ENCODE data around the gene PIK3CB. TPM values are rescaled to one million over a fixed set of nuclear protein-coding genes. Genes with fewer than 3 reads are reported as not detected.
"Not testable (repeated sequence)": the region's sequence is repeated elsewhere in the genome, so short reads cannot be mapped to it uniquely, and the experiment has no call there.

PIK3CB gene
- polyA plus RNA-seq, 1 donor from 2014 or later, result 11.5 TPM

DNA sequence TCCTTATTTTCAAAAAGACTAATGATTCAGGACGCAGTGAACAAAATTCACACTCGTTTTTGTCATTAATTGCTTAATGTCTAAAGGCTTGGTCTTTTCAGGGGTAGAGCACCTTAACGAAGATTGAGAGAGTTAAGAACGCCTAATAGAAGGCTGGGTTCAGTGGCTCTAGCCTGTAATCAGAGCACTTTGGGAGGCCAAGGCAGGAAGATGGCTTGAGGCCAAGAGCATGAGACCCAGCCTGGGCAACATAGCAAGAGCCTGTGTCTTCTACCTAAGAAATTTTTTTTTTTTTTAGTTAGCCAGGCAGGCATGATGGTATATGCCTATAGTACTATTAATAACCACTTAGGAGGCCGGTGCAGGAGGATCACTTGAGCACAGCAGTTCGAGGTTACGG lies 7.5 kb downstream of the PIK3CB start:
- Histone ChIP-seq H3K9me3 (ENCODE audit: low read length) (no peaks in the 10 kb centered on the region), H4K20me1 (ENCODE audit: insufficient read depth) (no peaks in the 10 kb centered on the region), H3K4me3 (ENCODE audit: low read length) (no peak overlapping the region), H3K27ac (ENCODE audit: low read length) (no peak overlapping the region), H3K9me2 (ENCODE audit: insufficient read depth, low read length) (no peaks in the 10 kb centered on the region), H3K27me3 (ENCODE audit: insufficient read depth, low read depth, low read length) (no peaks in the 10 kb centered on the region), H2AFZ (ENCODE audit: low read depth, low read length) (no peak overlapping the region), H3K9ac (ENCODE audit: low read length) (no peak overlapping the region), H3K4me2 (ENCODE audit: low read length) (no peak overlapping the region), H3K79me2 (replicated peaks; ENCODE audit: insufficient read depth, low read length) (no peaks in the 10 kb centered on the region), H3F3A (ENCODE audit: insufficient read depth, low read length, poor library complexity, severe bottlenecking) (no peaks in the 10 kb centered on the region), H3K36me3 (ENCODE audit: insufficient read depth, low read length) (no peaks in the 10 kb centered on the region)
- no peak for TF ChIP-seq RAD21 (conservative IDR thresholded peaks at IDR 0.05)

DNA sequence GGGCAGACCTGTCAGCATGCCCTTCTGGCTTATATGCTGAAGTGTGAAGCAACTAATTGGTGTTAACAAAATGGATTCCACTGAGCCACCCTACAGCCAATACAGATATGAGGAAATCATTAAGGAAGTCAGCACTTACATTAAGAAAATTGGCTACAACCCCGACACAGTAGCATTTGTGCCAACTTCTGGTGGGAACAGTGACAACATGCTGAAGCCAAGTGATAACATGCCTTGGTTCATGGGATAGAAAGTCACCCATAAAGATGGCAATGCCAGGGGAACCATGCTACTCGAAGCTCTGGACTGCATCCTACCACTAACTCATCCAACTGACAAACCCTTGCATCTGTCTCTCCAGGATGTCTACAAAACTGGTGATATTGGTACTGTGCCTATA lies 9.4 kb downstream of the PIK3CB start:
- Histone ChIP-seq H3F3A (ENCODE audit: insufficient read depth, low read length, poor library complexity, severe bottlenecking) (no peaks in the 10 kb centered on the region), H2AFZ (ENCODE audit: low read depth, low read length) (no peak overlapping the region), H3K9ac (ENCODE audit: low read length) (no peak overlapping the region), H3K9me2 (ENCODE audit: insufficient read depth, low read length) (no peaks in the 10 kb centered on the region), H3K4me3 (ENCODE audit: low read length) (no peak overlapping the region), H4K20me1 (ENCODE audit: insufficient read depth) (no peaks in the 10 kb centered on the region), H3K27me3 (ENCODE audit: insufficient read depth, low read depth, low read length) (no peaks in the 10 kb centered on the region), H3K9me3 (ENCODE audit: low read length) (no peaks in the 10 kb centered on the region), H3K79me2 (replicated peaks; ENCODE audit: insufficient read depth, low read length) (no peaks in the 10 kb centered on the region), H3K27ac (ENCODE audit: low read length) (no peak overlapping the region), H3K4me2 (ENCODE audit: low read length) (no peak overlapping the region), H3K36me3 (ENCODE audit: insufficient read depth, low read length) (no peaks in the 10 kb centered on the region)
- TF ChIP-seq, protein P1, sequence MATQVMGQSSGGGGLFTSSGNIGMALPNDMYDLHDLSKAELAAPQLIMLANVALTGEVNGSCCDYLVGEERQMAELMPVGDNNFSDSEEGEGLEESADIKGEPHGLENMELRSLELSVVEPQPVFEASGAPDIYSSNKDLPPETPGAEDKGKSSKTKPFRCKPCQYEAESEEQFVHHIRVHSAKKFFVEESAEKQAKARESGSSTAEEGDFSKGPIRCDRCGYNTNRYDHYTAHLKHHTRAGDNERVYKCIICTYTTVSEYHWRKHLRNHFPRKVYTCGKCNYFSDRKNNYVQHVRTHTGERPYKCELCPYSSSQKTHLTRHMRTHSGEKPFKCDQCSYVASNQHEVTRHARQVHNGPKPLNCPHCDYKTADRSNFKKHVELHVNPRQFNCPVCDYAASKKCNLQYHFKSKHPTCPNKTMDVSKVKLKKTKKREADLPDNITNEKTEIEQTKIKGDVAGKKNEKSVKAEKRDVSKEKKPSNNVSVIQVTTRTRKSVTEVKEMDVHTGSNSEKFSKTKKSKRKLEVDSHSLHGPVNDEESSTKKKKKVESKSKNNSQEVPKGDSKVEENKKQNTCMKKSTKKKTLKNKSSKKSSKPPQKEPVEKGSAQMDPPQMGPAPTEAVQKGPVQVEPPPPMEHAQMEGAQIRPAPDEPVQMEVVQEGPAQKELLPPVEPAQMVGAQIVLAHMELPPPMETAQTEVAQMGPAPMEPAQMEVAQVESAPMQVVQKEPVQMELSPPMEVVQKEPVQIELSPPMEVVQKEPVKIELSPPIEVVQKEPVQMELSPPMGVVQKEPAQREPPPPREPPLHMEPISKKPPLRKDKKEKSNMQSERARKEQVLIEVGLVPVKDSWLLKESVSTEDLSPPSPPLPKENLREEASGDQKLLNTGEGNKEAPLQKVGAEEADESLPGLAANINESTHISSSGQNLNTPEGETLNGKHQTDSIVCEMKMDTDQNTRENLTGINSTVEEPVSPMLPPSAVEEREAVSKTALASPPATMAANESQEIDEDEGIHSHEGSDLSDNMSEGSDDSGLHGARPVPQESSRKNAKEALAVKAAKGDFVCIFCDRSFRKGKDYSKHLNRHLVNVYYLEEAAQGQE (IDR thresholded peaks at IDR 0.05; ENCODE audit: borderline replicate concordance), result no peak
- TF ChIP-seq RAD21 (conservative IDR thresholded peaks at IDR 0.05), result no peak
- TF ChIP-seq, protein P2, sequence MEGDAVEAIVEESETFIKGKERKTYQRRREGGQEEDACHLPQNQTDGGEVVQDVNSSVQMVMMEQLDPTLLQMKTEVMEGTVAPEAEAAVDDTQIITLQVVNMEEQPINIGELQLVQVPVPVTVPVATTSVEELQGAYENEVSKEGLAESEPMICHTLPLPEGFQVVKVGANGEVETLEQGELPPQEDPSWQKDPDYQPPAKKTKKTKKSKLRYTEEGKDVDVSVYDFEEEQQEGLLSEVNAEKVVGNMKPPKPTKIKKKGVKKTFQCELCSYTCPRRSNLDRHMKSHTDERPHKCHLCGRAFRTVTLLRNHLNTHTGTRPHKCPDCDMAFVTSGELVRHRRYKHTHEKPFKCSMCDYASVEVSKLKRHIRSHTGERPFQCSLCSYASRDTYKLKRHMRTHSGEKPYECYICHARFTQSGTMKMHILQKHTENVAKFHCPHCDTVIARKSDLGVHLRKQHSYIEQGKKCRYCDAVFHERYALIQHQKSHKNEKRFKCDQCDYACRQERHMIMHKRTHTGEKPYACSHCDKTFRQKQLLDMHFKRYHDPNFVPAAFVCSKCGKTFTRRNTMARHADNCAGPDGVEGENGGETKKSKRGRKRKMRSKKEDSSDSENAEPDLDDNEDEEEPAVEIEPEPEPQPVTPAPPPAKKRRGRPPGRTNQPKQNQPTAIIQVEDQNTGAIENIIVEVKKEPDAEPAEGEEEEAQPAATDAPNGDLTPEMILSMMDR (IDR thresholded peaks at IDR 0.05; ENCODE audit: poor library complexity, severe bottlenecking), result no peak
- no peak for TF ChIP-seq POLR2AphosphoS5 (IDR thresholded peaks at IDR 0.05)
- no peak for TF ChIP-seq SMC3 (conservative IDR thresholded peaks at IDR 0.05; ENCODE audit: poor library complexity)
- TF ChIP-seq EP300 (conservative IDR thresholded peaks at IDR 0.05; ENCODE audit: poor library complexity, severe bottlenecking), result no peak
- TF ChIP-seq TAF1 (IDR thresholded peaks at IDR 0.05; ENCODE audit: low read depth), result no peak
- no peak for TF ChIP-seq MXI1 (conservative IDR thresholded peaks at IDR 0.05; ENCODE audit: poor library complexity, severe bottlenecking)
- no peak for TF ChIP-seq EZH2 (IDR thresholded peaks at IDR 0.05; ENCODE audit: borderline replicate concordance, insufficient read depth, low read length, poor library complexity, severe bottlenecking)

DNA sequence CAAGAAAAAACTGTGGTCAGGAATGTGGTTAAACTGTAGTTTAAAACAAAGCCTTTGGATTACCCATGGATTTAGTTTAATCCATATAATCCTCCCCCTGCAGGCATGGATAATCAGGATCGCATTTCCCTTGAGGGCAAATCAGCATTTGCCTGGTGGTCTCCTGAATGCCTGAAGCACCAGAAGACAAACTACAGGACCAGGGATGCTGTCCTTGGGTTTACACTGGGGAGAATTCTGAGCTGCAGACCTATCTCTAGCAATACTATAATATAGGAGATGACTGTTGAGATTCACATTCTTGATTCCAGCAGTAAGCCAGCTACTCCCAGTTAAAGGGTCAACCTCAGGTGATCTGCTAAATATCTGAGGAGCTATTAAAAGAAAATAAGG lies 10.6 kb downstream of the PIK3CB start:
- TF ChIP-seq TAF1 (IDR thresholded peaks at IDR 0.05; ENCODE audit: low read depth) (no peak), POLR2AphosphoS5 (IDR thresholded peaks at IDR 0.05) (no peak), SMC3 (conservative IDR thresholded peaks at IDR 0.05; ENCODE audit: poor library complexity) (no peak)
- TF ChIP-seq, protein P2 (IDR thresholded peaks at IDR 0.05; ENCODE audit: poor library complexity, severe bottlenecking), result no peak
- Histone ChIP-seq H3K27me3 (ENCODE audit: insufficient read depth, low read depth, low read length) (no peaks in the 10 kb centered on the region), H3K4me3 (ENCODE audit: low read length) (no peak overlapping the region), H3K27ac (ENCODE audit: low read length) (no peak overlapping the region), H3F3A (ENCODE audit: insufficient read depth, low read length, poor library complexity, severe bottlenecking) (no peaks in the 10 kb centered on the region), H4K20me1 (ENCODE audit: insufficient read depth) (no peaks in the 10 kb centered on the region), H3K79me2 (replicated peaks; ENCODE audit: insufficient read depth, low read length) (no peaks in the 10 kb centered on the region), H3K9me3 (ENCODE audit: low read length) (no peaks in the 10 kb centered on the region), H2AFZ (ENCODE audit: low read depth, low read length) (no peak overlapping the region), H3K9me2 (ENCODE audit: insufficient read depth, low read length) (no peaks in the 10 kb centered on the region), H3K36me3 (ENCODE audit: insufficient read depth, low read length) (no peaks in the 10 kb centered on the region), H3K4me2 (ENCODE audit: low read length) (no peak overlapping the region), H3K9ac (ENCODE audit: low read length) (no peak overlapping the region)

DNA sequence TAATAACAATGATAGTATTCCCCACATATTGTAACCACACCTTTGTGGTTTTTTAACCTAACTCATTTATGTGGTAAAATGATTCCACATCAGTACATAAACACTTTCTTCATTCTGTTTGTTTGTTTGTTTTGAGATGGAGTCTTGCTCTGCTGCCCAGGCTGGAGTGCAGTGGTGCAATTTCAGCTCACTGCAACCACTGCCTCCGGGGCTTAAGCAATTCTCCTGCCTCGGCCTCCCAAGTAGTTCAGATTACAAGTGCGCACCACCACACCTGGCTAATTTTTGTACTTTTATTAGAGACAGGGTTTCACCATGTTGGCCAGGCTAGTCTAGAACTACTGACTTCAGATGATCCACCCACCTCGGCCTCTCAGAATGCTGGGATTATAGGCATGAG lies 14.3 kb downstream of the PIK3CB start:
- not testable (repeated sequence) for H2AFZ ChIP-seq (ENCODE audit: low read depth, low read length); H3K79me2 ChIP-seq (replicated peaks; ENCODE audit: insufficient read depth, low read length); H3K4me2 ChIP-seq (ENCODE audit: low read length); H3K27me3 ChIP-seq (ENCODE audit: insufficient read depth, low read depth, low read length); H3K4me3 ChIP-seq (ENCODE audit: low read length); H3F3A ChIP-seq (ENCODE audit: insufficient read depth, low read length, poor library complexity, severe bottlenecking); H3K36me3 ChIP-seq (ENCODE audit: insufficient read depth, low read length); H3K9ac ChIP-seq (ENCODE audit: low read length); H3K9me2 ChIP-seq (ENCODE audit: insufficient read depth, low read length); H3K27ac ChIP-seq (ENCODE audit: low read length); H3K9me3 ChIP-seq (ENCODE audit: low read length); H4K20me1 ChIP-seq (ENCODE audit: insufficient read depth)
